K562 (cell line): ENCODE results near the gene HLCS. TPM values are rescaled to one million over a fixed set of nuclear protein-coding genes. Genes with fewer than 3 reads are reported as not detected.

Experiments used
- ATAC-seq: fragments of 200-7000 bp; cut with Tn5 transposase; 3 replicates; pipeline ENCODE4 v1.9.1; 2020; ENCODE audit warnings: moderate library complexity
- BruUV-seq: library from RNA; stranded (reverse); fragments of 400-500 nt; replicated peaks from 2 replicates; lab custom pipeline; 2021; lab: Mats Ljungman, UMichigan
- CTCF ChIA-PET: fragments of 300-600 bp; formaldehyde crosslinking; extraction: SDS; loops from one replicate; lab custom pipeline; 2021; ENCODE audit warnings: low intra/inter-chr PET ratio; lab: Yijun Ruan, JAX
- POLR2A ChIA-PET: fragments of 300-600, 350-650 bp; sonication (Branson Sonifier 250); formaldehyde crosslinking; extraction: SDS; loops from one replicate; lab custom pipeline; 2021; ENCODE audit warnings: antibody characterized with exemption, inconsistent platforms; lab: Yijun Ruan, JAX
- DNase-seq, 4 experiments: peaks; one replicate each; pipeline versions ENCODE4 v3.0.0 to v3.0.0-alpha.2; 2011 to 2018; ENCODE audit warnings: low spot score in 3 of 4, mixed read lengths in 3 of 4; ENCODE audit errors: extremely low read depth in 1 of 4
- FAIRE-seq: peaks from 2 replicates; lab custom pipeline; 2011; peaks lifted over from hg19 to GRCh38; lab: Jason Lieb, UNC
- H2AFZ ChIP-seq: 2 replicates; pipeline ENCODE4 v1.6.0; 2011; ENCODE audit warnings: low read depth, low read length, control low read depth, inconsistent platforms
- H3K27ac ChIP-seq: fragments of 200-600 bp; 3 replicates; pipeline ENCODE4 v1.8.0; 2011; ENCODE audit warnings: low read depth, mild to moderate bottlenecking, control low read depth, inconsistent platforms, low read length, moderate library complexity, mixed read lengths; ENCODE audit errors: extremely low read depth
- H3K27me3 ChIP-seq, 2 experiments: fragments of 300-600 bp in 1 of 2; 2 replicates in 1 of 2; 3 replicates in 1 of 2; pipeline versions ENCODE4 v1.6.0 to v1.8.0; 2011; ENCODE audit warnings: inconsistent platforms in 2 of 2, low read length in 2 of 2, mild to moderate bottlenecking in 1 of 2, mixed read lengths in 1 of 2, moderate library complexity in 1 of 2; ENCODE audit not compliant: control insufficient read depth in 2 of 2, insufficient read depth in 2 of 2
- H3K36me3 ChIP-seq: fragments of 300-600 bp; 3 replicates; pipeline ENCODE4 v1.8.0; 2011; ENCODE audit warnings: mild to moderate bottlenecking, low read length, inconsistent platforms; ENCODE audit not compliant: control insufficient read depth, insufficient read depth
- H3K4me1 ChIP-seq, 2 experiments: fragments of 200-600 bp in 1 of 2; replicated peaks in 1 of 2; 2 replicates in 1 of 2; 3 replicates in 1 of 2; pipeline versions ENCODE4 v1.5.1 to v1.8.0; 2011; ENCODE audit warnings: inconsistent platforms in 2 of 2, low read length in 2 of 2, mild to moderate bottlenecking in 1 of 2, mixed read lengths in 1 of 2, moderate library complexity in 1 of 2; ENCODE audit not compliant: control insufficient read depth in 2 of 2, insufficient read depth in 2 of 2
- H3K4me2 ChIP-seq: 2 replicates; pipeline ENCODE4 v1.6.1; 2011; ENCODE audit warnings: low read length, control low read depth, inconsistent platforms, mixed read lengths; ENCODE audit not compliant: insufficient read depth
- H3K4me3 ChIP-seq: fragments of 200-600 bp; sonication (generic), shearing (Covaris generic); 2 replicates; pipeline ENCODE4 v1.5.1; 2016; ENCODE audit warnings: control low read depth, inconsistent platforms
- H3K79me2 ChIP-seq: fragments of 200-600 bp; 3 replicates; pipeline ENCODE4 v1.8.0; 2011; ENCODE audit warnings: low read length, inconsistent platforms; ENCODE audit not compliant: control insufficient read depth, insufficient read depth
- H3K9ac ChIP-seq, 2 experiments: 2 replicates each; pipeline versions ENCODE4 v1.6.0 to v1.6.1; 2011; ENCODE audit warnings: low read depth in 2 of 2, low read length in 2 of 2, control low read depth in 1 of 2, inconsistent platforms in 1 of 2, mild to moderate bottlenecking in 1 of 2, mixed read lengths in 1 of 2; ENCODE audit not compliant: insufficient read depth in 1 of 2
- H3K9me1 ChIP-seq: one replicate; pipeline ENCODE4 v1.6.0; 2011; ENCODE audit warnings: inconsistent platforms, mild to moderate bottlenecking, low read length, moderate library complexity; ENCODE audit not compliant: control insufficient read depth, insufficient read depth
- H3K9me3 ChIP-seq: replicated peaks from 2 replicates; pipeline ENCODE4 v1.5.1; 2011; ENCODE audit warnings: low read depth, low read length, inconsistent platforms; ENCODE audit not compliant: control insufficient read depth, insufficient read depth
- H4K20me1 ChIP-seq: replicated peaks from 2 replicates; pipeline ENCODE4 v1.6.1; 2011; ENCODE audit warnings: low read length, inconsistent platforms, mixed read lengths; ENCODE audit not compliant: control insufficient read depth, insufficient read depth
- CCAR2 ChIP-seq: fragments of 200-400 bp; formaldehyde crosslinking; IDR thresholded peaks from 2 replicates; pipeline ENCODE4 v1.6.1; 2017; ENCODE audit warnings: mild to moderate bottlenecking, low read depth, low read length
- DMBX1 ChIP-seq: fragments of 250-450 bp; sonication (Bioruptor Pico); IDR thresholded peaks from 2 replicates; pipeline ENCODE4 v1.8.0; 2022; ENCODE audit warnings: inconsistent platforms, mild to moderate bottlenecking, moderate library complexity, borderline replicate concordance
- NFYB ChIP-seq: IDR thresholded peaks from 2 replicates; pipeline ENCODE4 v1.6.1; 2011; ENCODE audit warnings: mild to moderate bottlenecking, moderate library complexity; ENCODE audit not compliant: insufficient read length; ENCODE audit errors: extremely low read depth
- ZNF592 ChIP-seq: fragments of 450-650 bp; IDR thresholded peaks from 2 replicates; pipeline ENCODE4 v1.6.1; 2017; ENCODE audit warnings: antibody characterized with exemption, mild to moderate bottlenecking
- WGBS: fragments of 100-300 bp; shearing (Covaris generic); methylation state at CpG from one replicate; pipeline ENCODE4 v1.1.6; 2016; ENCODE audit warnings: low coverage, mixed read lengths; ENCODE audit not compliant: insufficient coverage; ENCODE audit errors: missing lambda C conversion rate; 5-methylcytosine and 5-hydroxymethylcytosine counted together
- in situ Hi-C: fragments of 300-500 bp; cut with MboI; formaldehyde crosslinking; loops from 4 replicates; pipeline ENCODE4 v1.15.0; 2018; ENCODE audit warnings: inconsistent platforms, mixed read lengths
- intact Hi-C: fragments of 100-400 bp; cut with micrococcal nuclease; formaldehyde crosslinking; loops from 2 replicates; pipeline ENCODE4 v1.14.2; 2022
- polyA plus RNA-seq, 8 experiments: library from polyadenylated mRNA; depleted of rRNA in 4 of 8; stranded (reverse) in 5 of 8; unstranded in 3 of 8; fragments of >200 nt; fragmentation: Nextera tagmentation in 2 of 8; fragmentation: Illumina TruSeq in 1 of 8; extraction: Ambion mirVana in 2 of 8; extraction: Trizol in 1 of 8; gene quantifications; 2 replicates each; pipeline versions ENCODE4 v1.2.1 to v1.2.3, GENCODE V29; 2011 to 2014; ENCODE audit warnings: inconsistent platforms in 1 of 8, missing spikeins in 1 of 8
- total RNA-seq, 7 experiments: library from RNA; depleted of rRNA in 6 of 7; stranded (reverse); fragments of >200 nt in 6 of 7; fragmentation: Illumina TruSeq in 2 of 7; extraction: Trizol in 2 of 7; gene quantifications; 2 replicates each; pipeline versions ENCODE4 v1.2.1 to v1.2.3, GENCODE V29; 2011 to 2021; ENCODE audit warnings: low replicate concordance in 1 of 7

HLCS gene
- total and polyA plus RNA-seq, 9 of the 15 experiments (the other 6 are each of a cell fraction or from before 2014, with no cell fraction given): 3.0 to 21.5 (median 17.1) TPM

GRCh38 chr21:36803051-36803645 is 163.3 kb downstream of the HLCS start:
- Histone ChIP-seq H4K20me1 (no peaks in the 10 kb centered on the region; the same call in 1 of the 2 replicates), H3K9me3 (0 out of 2 replicates have a peak, but pooled peaks cover 2% of the 10 kb centered on the region), H3K79me2 (no peaks in the 10 kb centered on the region), H3K36me3 (no peaks in the 10 kb centered on the region), H3K4me3 (no peak overlapping the region), H3K4me2 (no peak overlapping the region), H2AFZ (no peak overlapping the region), H3K27ac (no peak overlapping the region), H3K9me1 (peaks cover 3% of the 10 kb centered on the region), H3K4me1 (no peaks in the 10 kb centered on the region), H3K27me3 (no peaks in the 10 kb centered on the region), H3K9ac (no peak overlapping the region)
- ChIA-PET POLR2A (interaction anchor here (0.6 kb wide), 2 partner anchors 16 to 17 kb away, joined by 3 read pairs; no protein-coding TSS in a partner anchor), CTCF (no interaction called here)
- TF ChIP-seq NFYB (no peak), DMBX1 (CRISPR knock-in tag) (no peak), ZNF592 (no peak), CCAR2 (no peak)
- no peak for DNase-seq
- in situ Hi-C loops: no loop called here
- ATAC-seq: no peak
- no TSS peak for BruUV-seq
- no peak for FAIRE-seq
- intact Hi-C loops: no loop called here
- 57% methylated on average over 13 of the region's 13 CpGs for WGBS
